Epithelial cell of proximal tubule (primary cell): ENCODE data around the gene KIR2DL3. TPM values are rescaled to one million over a fixed set of nuclear protein-coding genes. Genes with fewer than 3 reads are reported as not detected.
"Not testable (repeated sequence)": the region's sequence is repeated elsewhere in the genome, so short reads cannot be mapped to it uniquely, and the experiment has no call there.

Experiments
- DNase-seq: peaks from one replicate; pipeline ENCODE4 v3.0.0-alpha.2; 2011; ENCODE audit warnings: low read depth
- H3K4me3 ChIP-seq: 2 replicates; pipeline ENCODE4 v1.5.1; 2011; ENCODE audit warnings: low read depth, mild to moderate bottlenecking, low read length
- CTCF ChIP-seq: conservative IDR thresholded peaks from 2 replicates; pipeline ENCODE4 v1.5.1; 2012; ENCODE audit warnings: low read depth, mild to moderate bottlenecking, low read length
- total RNA-seq: library from RNA; depleted of rRNA; stranded (reverse); fragments of >200 nt; gene quantifications from 2 replicates; pipeline ENCODE4 v1.2.3, GENCODE V29; 2015

Gene KIR2DL3
- total RNA-seq, 1 donor from 2014 or later = not detected

- no peak for DNase-seq
- no peak for TF ChIP-seq CTCF
- H3K4me3 ChIP-seq = no peak overlapping the region
Observed at GRCh38 chr19:54707962-54708361, 30.4 kb upstream of the KIR2DL3 start.

GRCh38 chr19:54708781-54709180 is 29.5 kb upstream of the KIR2DL3 start:
- no peak for DNase-seq
- no peak for TF ChIP-seq CTCF
- no peak overlapping the region for H3K4me3 ChIP-seq

GRCh38 chr19:54709212-54709948 is 28.9 kb upstream of the KIR2DL3 start:
- TF ChIP-seq CTCF = no peak
- H3K4me3 ChIP-seq = no peak overlapping the region
- DNase-seq = no peak

- H3K4me3 ChIP-seq, DNase-seq: not testable (repeated sequence)
Observed at GRCh38 chr19:54709956-54710355, 28.4 kb upstream of the KIR2DL3 start.

GRCh38 chr19:54724142-54724541 is 14.2 kb upstream of the KIR2DL3 start, which contains the start of gene KIR3DL3:
Gene KIR3DL3 (plus strand): TSS chr19:54724442. CDS start chr19:54724497, 55 bp downstream.
- no peak for TF ChIP-seq CTCF
- DNase-seq = no peak
- H3K4me3 ChIP-seq = no peak within 1 kb of the TSS

- H3K4me3 ChIP-seq = no peak overlapping the region
- no peak for DNase-seq
- TF ChIP-seq CTCF = no peak
Observed at GRCh38 chr19:54724644-54725043, 13.7 kb upstream of the KIR2DL3 start.

GRCh38 chr19:54725321-54725720 is 13.0 kb upstream of the KIR2DL3 start:
- no peak for DNase-seq
- no peak overlapping the region for H3K4me3 ChIP-seq
- TF ChIP-seq CTCF = no peak
